HT-29 (cell line): ENCODE measurements around the gene CSRNP3. TPM values are rescaled to one million over a fixed set of nuclear protein-coding genes. Genes with fewer than 3 reads are reported as not detected.

ENCODE experiments used
- DNase-seq: peaks from one replicate; pipeline ENCODE4 v3.0.0-alpha.2; 2015; ENCODE audit warnings: low spot score
- total RNA-seq: library from RNA; depleted of rRNA; stranded (reverse); fragments of >200 nt; shearing (Covaris generic); gene quantifications from 2 replicates; pipeline ENCODE4 v1.2.3, GENCODE V29; 2014; rRNA removed

The CSRNP3 gene
- total RNA-seq, 1 experiment from 2014 or later = 0.10 TPM

DNA sequence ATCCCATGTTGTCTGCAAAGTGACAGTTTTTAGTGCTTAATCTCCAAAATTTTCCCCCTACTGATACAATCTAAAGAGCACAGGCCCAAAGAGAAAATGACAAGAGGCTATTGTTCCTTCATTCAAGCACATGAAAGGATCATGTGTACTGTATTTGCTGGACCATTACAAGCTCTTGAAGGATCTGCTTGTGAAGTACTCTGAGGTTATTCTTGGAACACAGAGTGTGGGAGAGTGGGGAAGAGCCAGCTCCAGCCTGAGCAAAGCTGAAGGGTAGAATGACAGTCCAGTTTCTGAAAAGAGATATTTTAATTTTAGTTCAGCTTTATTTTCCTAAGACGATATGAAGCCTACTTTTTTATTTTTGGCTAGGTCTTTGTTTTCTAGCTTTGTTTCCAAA is 212.3 kb downstream of the CSRNP3 start:
- DNase-seq = no peak

DNA sequence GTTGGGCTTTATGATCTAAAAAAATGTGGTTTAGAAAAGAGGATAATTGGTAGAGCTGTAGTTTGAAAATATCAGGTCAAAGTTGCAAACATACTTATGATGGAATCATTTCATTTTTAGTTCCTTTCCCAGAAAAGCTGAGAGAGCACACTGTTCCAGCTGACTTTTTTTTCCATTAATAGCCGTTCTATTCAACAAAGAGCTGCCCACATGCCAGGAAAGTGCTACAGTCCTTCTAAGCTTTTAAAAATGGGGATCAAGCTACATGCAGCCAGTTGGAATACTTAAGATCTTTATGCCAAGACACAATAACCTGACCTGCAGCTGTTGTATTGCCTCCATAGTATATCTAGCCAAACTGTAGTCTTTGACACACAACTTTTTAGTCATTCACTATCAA is 213.0 kb downstream of the CSRNP3 start:
- DNase-seq = no peak

GRCh38 chr2:165686800-165687199 is 217.3 kb downstream of the CSRNP3 start:
- no peak for DNase-seq

DNA sequence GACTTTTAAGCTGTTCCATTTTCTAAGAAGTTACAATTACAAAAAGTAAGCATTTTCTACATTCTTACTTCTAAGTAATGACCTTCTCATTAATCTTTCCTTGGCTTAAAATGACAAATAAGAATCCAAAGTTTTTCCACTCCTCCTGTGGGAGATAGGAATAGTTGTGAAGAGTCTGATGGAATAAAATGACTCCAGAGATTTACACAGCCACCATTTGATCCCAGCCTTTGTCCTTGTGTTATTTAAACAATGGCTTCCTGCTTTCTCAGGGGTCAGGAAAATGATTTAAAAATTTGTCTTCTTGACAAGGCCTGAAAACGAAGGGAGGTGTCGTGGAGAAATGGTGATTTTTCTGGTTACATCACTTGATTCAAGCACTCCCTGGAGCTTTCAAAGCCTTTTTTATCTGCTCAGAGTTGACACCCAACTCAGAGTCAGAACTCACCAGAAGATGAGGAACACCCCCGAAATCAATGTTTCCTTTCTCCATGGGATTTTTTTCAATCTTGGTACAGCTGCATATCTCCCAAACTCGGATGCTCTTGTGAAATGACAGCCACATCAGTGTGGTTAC is 218.0 kb downstream of the CSRNP3 start:
- no peak for DNase-seq

GRCh38 chr2:165691615-165692014 is 222.1 kb downstream of the CSRNP3 start:
- DNase-seq = no peak

- no peak for DNase-seq
Observed at GRCh38 chr2:165692906-165693305, 223.4 kb downstream of the CSRNP3 start.

- DNase-seq = no peak
Observed at GRCh38 chr2:165693838-165694237, 224.3 kb downstream of the CSRNP3 start.

DNA sequence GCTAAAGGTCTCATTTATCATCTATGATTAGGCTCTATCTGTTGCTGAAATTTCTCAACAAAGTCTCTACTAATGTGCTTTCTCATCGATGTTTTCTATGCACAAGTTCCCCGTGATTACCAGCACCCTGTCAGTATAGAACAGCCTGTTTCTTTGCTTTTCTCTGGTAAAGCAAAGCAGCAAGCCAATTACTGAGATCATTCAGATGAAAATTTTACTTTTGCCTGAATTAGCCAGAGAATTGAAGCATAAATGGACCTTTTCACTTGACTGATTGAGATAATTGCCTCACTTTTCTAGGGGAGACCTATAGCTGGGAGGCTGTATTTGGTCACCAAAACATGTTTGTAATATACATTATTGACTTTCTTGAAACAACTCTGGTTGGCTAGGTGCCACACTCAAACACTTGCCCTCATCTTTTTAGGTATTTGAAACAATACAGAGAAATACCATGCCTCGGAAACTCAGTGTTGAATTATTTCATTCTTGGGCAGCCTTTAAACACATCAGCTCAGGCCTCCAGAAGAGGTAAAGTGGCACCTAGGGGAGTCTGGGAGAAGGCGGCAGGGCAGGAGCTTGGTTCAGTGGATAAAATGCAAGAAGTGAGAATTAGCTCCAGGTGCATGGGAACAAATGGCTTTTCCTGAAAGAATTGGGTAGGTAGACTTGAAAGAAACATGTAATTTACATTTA is 228.4 kb downstream of the CSRNP3 start:
- no peak for DNase-seq

- DNase-seq = peak; percentile 59
Observed at GRCh38 chr2:165698444-165698884, 229.0 kb downstream of the CSRNP3 start.

GRCh38 chr2:165699946-165700345 is 230.4 kb downstream of the CSRNP3 start:
- no peak for DNase-seq

DNA sequence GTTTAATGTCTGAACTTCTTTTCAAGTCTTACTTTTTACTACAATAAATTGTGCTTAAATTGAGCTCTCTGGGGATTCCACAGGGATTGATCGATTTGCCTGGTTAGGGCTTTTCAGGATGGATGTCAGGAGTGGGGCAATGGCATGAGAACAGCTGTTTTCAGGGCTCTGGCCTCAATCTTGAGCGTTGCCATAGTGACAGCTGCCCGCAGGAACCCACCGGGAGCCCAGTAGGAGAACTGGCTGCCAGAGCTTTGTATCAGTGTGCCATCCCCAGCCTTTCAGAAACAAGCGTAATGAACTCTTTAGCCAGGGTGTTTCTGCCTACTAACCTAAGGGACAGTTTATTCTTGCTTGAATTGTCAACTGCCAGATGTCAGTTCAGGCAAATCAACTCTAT is 231.0 kb downstream of the CSRNP3 start:
- no peak for DNase-seq

GRCh38 chr2:165701147-165701546 is 231.6 kb downstream of the CSRNP3 start:
- no peak for DNase-seq

- DNase-seq = no peak
Observed at GRCh38 chr2:165706960-165707487, 237.5 kb downstream of the CSRNP3 start.

GRCh38 chr2:165716091-165716490 is 246.6 kb downstream of the CSRNP3 start:
- DNase-seq = no peak

GRCh38 chr2:165718610-165719210 is 249.2 kb downstream of the CSRNP3 start:
- no peak for DNase-seq

DNA sequence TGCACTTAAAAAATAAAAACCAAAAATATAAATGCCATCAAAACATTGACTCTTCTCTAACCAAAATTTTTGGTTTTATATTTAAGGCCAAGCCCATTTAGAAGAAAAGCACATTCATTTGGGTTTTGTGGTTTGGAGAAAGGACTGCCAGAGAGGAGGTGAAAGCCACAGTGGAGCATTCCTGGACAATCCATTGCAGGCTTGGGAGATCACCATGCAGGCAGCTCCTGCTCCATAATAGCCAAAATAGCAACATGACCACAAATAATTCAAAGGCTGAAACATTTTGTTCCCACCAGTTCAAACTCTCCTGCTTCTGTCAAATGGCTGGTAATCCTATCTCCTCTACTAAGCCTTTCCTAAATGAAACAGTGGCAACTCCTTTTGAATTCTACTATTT is 251.0 kb downstream of the CSRNP3 start:
- DNase-seq = no peak

DNA sequence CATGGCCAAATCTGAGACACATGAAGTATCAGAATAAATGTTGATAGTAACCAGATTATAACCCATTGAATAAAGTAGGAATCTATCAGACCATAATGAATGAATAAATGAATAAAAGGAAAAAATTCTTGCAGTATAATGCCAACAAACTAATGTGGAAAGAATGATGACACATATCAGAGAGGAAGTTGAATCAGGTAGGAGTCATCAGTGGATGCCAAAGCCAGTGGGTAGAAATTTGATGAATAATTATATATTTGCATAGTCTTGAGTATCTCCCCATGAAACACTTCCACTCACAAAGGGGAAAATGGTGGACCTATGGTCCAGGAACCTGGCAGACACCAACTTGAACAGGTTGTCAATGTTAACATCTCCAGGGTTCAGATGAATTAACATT is 255.9 kb downstream of the CSRNP3 start:
- no peak for DNase-seq

Other genes starting within 250 kb of the CSRNP3 start
- not detected in 2 replicates for gene SCN2A, start 230.3 kb upstream of the CSRNP3 start, total RNA-seq